Measurements from ENCODE around the gene MCF2L.
"Not testable (repeated sequence)": the region's sequence is repeated elsewhere in the genome, so short reads cannot be mapped to it uniquely, and the experiment has no call there.

MCF2L gene

GRCh38 chr13:113102727-113103126 is 133.7 kb downstream of the MCF2L start:
- no peak for DNase-seq

DNA sequence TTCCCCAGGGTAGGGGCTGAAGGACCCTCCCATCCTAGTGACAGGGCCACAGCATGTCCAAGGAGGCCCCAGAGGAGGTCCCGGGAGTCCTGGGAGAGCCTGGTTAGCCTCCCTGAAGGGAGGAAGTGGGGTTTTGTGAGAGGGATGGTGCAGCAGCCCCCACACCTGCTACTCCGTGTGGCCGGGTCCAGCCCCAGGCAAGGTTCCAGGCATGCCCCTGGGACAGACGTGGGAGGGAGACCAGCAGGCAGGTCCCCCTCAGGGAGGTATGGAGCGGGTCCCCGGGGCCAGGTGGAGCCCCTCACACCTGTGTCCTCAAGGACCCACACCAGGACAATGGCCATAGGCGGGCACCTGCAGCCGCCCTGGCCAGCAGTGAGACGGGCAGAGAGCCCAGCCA is 134.6 kb downstream of the MCF2L start:
- DNase-seq, result no peak

GRCh38 chr13:113105032-113105920 is 136.3 kb downstream of the MCF2L start, which contains the start of gene F7:
Gene F7 (plus strand): TSS chr13:113105791. CDS start chr13:113105842, 51 bp downstream.
- no peak for DNase-seq

GRCh38 chr13:113105921-113106452 is 137.0 kb downstream of the MCF2L start:
- no peak for DNase-seq

DNA sequence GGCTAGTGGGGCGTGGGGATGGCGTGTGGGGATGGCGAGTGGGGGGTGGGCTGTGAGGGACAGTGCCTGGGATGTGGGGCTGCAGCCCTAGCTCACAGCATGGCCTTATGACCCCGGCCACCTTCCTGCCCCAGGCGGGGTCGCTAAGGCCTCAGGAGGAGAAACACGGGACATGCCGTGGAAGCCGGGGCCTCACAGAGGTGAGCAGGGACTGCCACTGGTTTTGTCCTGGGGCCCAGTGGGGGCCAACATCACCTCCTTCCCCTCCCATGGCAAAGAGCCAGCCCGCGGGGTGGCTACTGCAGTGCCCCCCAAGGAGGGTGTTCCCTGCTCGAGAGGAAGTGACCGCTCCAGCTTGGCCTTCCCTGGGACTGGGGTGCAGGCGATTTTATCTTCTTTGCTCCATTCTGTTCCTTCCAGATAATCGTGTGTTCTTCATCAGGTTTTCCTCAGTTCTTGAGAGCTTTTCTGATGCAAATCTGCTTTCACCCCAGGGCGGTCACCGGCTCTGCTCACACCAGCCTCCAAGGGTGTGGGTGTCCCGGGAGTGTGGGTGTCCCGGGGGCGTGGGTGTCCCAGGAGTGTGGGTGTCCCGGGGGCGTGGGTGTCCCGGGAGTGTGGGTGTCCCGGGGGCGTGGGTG is 137.8 kb downstream of the MCF2L start:
- no peak for DNase-seq

DNA sequence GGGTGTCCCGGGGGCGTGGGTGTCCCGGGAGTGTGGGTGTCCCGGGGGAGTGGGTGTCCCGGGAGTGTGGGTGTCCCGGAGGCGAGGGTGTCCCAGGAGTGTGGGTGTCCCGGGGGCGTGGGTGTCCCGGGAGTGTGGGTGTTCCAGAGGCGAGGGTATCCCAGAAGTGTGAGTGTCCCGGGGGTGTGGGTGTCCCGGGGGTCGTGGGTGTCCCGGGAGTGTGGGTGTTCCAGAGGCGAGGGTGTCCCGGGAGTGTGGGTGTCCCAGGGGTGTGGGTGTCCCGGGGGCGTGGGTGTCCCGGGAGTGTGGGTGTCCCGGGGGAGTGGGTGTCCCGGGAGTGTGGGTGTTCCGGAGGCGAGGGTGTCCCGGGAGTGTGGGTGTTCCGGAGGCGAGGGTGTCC is 139.5 kb downstream of the MCF2L start:
- not testable (repeated sequence) for DNase-seq

DNA sequence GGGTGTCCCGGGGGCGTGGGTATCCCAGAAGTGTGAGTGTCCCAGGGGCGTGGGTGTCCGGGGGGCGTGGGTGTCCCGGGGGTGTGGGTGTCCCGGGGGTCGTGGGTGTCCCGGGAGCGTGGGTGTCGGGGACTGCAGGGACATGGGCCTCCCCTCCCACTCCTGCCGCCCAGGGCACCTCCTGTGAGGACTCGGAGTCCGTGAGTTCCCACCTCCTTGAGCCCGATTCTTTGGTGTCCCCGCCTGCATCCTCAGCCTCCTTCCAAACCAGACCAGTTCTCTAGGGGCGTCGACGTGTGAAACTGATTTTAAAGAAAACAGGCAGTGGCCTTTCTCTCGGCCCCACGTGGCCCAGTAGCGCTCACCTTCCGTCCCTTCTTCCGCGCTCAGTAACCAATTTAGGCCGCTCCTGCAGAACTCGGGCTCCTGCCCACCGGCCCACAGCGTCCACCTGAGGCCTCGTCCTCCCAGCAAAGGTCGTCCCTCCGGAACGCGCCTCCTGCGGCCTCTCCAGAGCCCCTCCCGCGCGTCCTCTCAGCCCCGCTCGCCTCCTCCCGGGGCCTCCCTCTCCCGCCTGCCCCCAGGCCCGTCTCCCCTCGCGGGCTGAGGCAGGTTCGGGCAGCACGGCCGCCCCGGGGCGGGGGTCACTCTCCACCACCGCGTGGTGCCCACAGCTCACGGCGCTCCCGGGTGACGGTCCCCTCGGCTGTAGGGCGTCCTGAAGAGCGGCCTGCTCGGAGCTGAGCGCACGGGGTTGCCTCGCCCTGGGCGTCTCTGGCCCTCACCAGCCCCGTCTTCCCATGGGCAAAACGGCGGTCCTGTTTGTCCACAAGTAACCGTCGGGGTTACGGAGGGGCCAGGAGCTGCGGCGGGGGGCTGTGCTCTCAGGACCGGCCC is 140.4 kb downstream of the MCF2L start:
- DNase-seq, result no peak

DNA sequence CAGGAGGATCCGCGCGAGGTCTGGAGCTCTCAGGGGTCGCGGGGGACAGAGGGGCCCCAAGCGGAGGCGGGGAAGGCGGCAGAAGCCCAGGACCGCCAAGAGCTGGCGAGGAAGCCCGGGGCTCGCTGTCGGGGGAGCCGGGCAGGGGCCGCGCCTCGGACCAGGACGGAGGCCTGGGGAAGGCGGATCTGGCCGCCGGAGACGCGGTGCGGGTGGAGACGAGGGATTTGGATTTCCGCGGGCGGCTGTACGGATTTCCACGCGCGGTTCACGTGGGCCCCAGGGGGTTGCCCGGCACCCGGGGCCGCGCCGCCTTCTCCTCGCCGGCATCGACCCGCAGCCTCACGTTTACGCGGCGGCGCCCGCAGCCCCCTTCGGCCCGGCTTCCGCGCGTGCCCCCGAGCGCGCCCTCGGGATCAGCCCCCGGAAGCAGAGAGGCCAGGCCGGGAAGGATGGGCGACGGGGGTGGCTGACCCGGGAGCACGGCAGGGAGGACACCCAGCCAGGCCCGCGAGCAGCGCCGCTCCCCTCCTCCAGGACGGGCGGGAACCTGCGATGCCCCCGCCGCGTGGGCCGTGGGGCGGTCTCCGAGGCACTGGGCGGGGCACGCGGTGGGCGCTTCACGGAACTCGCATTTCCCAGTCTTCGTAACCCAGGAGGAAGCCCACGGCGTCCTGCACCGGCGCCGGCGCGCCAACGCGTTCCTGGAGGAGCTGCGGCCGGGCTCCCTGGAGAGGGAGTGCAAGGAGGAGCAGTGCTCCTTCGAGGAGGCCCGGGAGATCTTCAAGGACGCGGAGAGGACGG is 141.2 kb downstream of the MCF2L start:
- peak; percentile 44 for DNase-seq

GRCh38 chr13:113110852-113111315 is 141.9 kb downstream of the MCF2L start:
- peak; percentile 28 for DNase-seq

- peak; percentile 7 for DNase-seq
These were observed 142.8 kb downstream of the MCF2L start for GRCh38 chr13:113111821-113112220.

GRCh38 chr13:113112475-113112874 is 143.5 kb downstream of the MCF2L start:
- DNase-seq, result not testable (repeated sequence)

GRCh38 chr13:113112893-113113845 is 144.2 kb downstream of the MCF2L start:
- DNase-seq, result peak; percentile 12

DNA sequence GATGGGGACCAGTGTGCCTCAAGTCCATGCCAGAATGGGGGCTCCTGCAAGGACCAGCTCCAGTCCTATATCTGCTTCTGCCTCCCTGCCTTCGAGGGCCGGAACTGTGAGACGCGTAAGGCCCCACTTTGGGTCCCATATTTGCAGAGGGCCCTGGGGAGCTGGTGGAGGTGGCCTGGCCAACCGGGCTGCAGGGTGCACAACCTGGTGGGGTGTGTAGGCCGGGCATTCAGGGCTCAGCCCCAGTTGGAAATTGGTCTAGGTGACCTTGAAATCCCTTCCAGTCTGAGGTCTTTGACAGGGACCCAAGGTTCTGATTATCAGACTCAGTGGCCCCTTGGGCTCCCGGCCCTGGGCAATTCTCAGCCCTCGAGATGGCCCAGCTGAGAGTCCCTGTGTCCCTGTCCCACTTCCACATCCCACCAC is 144.8 kb downstream of the MCF2L start:
- DNase-seq, result peak; percentile 13

- peak; percentile 16 for DNase-seq
These were observed 145.7 kb downstream of the MCF2L start for GRCh38 chr13:113114511-113115362.

GRCh38 chr13:113115363-113116205 is 146.6 kb downstream of the MCF2L start:
- DNase-seq, result peak; percentile 13

DNA sequence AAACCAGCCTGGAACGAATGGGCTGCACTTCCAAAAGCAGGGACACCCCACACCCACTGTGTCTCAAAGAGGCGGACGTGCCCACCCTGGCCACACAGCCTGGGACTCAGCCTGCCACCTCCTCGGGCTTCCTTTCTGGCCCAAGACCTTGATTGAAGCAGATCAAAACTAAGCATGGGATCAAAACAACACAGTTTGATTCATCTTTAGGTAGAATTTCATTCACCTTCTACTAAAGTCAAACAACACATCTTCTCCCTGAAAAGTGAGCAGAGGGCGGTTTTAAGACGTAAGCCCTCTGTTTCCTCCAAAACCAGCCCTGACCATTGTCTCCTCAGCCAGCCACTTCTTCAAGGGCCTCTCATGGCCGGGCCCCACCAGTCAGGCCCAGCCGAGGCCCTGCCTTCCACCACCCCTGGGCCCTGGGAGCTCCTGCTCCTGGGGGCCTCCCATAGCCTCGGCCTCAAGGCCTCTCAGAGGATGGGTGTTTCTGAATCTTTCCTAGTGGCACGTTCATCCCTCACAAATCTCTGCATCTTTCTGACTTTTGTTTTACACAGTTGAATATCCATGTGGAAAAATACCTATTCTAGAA is 147.3 kb downstream of the MCF2L start:
- no peak for DNase-seq

DNA sequence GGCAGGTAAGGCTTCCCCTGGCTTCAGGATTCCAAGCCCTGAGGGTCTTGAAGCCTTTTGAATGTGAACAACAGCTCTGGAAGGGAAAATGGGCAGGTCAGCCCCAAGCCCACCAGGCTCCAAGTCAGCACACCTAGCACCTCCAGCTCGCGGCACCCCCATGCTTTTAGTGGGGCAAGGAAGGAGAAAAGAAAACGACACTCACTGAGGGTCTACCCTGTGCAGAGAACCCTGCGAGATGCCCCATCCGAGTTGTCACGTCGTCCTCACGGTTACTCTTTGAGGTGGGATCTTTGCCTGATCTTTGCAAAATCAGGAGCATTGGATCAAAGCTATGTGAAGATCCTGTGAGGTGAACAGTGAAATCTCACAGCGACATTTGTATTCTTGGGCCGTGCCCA is 147.9 kb downstream of the MCF2L start:
- DNase-seq, result peak; percentile 4

DNA sequence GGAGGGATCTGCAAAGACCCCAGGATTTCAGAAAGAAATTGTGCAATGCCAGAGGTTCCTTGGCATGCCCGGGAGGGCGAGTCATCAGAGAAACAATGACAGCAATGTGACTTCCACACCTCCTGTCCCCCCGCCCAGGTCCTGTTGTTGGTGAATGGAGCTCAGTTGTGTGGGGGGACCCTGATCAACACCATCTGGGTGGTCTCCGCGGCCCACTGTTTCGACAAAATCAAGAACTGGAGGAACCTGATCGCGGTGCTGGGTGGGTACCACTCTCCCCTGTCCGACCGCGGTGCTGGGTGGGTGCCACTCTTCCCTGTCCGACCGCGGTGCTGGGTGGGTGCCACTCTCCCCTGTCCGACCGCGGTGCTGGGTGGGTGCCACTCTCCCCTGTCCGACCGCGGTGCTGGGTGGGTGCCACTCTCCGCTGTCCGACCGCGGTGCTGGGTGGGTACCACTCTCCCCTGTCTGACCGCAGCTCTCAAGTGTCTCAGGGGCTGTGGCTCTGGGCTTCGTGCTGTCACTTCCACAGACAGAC is 148.4 kb downstream of the MCF2L start:
- peak; percentile 10 for DNase-seq

Data from femur (tissue), 1 donor.